NCI-H524 treated with DMSO at 0.1 percent for 48 hours (cell line): ENCODE data around the gene CD99.

Source experiments
- DNase-seq: peaks from one replicate; lab custom pipeline; 2025; lab: John Stamatoyannopoulos, UW

CD99 gene, protein sequence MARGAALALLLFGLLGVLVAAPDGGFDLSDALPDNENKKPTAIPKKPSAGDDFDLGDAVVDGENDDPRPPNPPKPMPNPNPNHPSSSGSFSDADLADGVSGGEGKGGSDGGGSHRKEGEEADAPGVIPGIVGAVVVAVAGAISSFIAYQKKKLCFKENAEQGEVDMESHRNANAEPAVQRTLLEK

DNA sequence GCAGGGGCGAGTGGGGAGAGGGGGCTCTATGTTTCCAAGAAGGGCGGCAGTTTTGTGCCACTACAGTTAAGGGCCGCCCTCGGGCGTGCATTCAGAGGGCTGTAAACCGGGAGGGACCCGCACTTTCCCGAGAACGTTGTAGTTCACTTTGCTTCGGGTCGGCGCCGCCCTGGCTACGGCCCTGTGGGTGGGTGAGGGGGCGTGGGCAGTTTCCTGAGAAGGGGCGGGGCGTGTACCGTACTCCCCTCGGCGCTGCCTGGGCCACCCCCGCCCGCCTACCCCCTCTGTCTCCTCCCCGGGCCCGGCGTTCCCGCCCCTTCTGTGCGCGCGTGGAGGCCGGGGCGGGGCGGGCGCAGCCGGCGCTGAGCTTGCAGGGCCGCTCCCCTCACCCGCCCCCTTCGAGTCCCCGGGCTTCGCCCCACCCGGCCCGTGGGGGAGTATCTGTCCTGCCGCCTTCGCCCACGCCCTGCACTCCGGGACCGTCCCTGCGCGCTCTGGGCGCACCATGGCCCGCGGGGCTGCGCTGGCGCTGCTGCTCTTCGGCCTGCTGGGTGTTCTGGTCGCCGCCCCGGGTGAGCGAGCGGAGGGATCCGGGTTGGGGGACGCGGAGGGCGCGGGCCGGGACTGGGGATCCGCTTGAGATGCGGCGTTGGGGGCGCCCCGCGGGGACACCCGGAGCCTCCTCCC is at the start of gene CD99:
TSS of gene CD99 (plus strand) at position 440 of the 687 bp plus-strand sequence. CDS start at position 506, 66 bp downstream.
- no peak for DNase-seq

DNA sequence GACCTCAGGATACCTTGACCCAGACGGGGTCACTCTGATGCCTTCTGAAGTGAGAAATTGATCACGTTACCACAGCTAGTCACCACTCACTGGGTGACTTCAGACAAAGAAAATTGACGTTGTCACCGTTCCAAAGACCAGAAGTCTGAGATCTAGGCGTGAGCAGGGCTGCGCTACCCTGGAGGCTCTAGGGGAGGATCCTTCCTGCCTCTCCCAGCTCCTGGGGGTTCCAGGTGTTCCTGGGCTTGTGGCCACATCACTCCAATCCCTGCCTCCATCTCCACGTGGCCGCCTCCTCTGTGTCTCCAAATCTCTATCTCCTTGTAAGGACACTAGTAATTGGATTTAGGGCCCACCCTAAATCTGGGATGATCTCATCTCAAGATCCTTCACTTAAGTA is 48.9 kb upstream of the CD99 start:
- no peak for DNase-seq

DNA sequence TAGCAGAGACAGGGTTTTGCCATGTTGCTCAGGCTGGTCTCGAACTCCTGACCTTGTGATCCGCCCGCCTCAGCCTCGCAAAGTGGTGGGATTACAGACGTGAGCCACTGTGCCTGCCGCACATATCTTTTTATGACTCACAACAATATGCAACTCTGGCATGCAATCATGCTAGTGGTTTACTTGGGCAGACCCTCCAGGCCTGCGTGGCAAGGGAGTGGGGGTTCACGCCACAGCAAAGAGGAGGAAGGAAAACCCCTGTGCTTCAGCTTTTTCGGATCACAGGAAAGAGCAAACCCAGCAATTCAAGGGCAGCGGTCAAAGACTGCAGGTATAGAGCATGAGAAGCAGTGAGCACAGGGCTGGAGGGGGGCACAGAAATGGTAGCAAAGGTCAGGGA is 48.3 kb upstream of the CD99 start:
- no peak for DNase-seq

DNA sequence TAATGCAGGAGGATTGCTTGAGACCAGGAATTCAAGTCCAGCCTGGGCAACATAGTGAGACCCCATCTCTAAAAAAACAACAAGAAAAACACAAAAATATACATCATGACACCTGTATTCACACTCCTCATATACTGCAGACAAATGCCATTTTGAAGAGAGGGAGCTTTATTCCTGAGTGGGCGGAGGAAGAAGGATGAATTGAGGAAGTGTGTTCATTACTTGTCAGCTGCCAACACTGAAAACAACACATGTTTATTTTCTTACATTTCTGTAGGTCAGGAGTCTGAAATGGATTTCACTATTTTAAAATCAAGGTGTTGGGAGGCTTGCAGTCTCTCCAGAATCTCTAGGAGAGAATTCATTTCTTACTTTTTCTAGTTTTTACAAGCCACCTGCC is 47.2 kb upstream of the CD99 start:
- no peak for DNase-seq

DNA sequence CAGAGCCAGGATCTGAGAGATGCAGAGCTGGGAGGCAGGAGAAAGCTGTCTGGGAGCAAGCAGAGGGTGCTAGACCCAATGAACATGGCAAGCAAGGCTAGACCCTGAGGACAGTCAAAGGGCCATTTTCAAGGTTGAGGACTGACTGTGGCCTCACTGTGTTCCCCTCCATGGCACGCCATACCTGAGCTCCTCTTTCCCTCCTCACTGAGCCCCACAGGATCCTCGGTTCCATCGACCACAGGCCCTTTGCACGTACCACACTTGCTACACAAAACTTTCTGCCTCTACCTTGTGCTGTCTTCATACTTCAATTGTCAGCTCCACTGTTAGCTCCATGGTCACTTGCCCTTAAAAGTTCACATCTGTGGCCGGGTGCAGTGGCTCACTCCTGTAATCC is 45.5 kb upstream of the CD99 start:
- no peak for DNase-seq

DNA sequence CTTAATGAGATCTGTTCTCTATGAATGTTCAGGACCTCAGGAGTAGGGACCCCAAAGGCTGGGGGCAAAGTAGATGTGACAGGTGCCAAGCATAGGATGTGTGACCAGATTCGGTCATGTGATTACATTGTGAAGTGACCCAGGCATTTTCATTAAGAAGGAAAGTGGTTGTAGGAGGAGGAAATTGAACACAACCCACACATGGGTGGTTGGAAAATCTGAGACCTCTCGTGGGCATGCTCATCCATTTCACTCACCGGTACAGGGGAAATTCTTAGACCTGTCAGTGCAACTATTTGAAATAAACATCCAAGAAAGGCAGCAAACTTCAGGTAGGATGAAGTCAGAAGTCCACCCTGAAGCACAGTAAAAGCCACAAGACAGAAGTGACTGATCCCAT is 43.5 kb upstream of the CD99 start:
- DNase-seq = no peak

DNA sequence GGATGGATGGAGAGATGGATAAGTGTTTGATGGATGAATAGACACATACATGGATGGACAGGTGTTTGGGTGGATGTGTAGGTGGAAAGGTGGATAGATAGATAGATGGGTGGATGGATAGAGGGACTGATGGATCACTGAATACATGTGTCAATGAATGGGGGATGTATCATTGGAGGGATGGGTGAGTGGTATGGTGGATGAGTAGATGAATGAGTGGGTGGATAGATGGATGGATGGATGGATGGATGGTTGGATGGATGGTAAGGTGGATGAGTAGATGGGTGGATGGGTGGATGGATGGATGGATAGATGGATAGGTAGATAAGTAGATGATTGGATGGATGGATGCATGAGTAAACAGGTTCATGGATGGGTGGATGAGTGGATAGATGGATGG is 41.1 kb upstream of the CD99 start:
- no peak for DNase-seq

DNA sequence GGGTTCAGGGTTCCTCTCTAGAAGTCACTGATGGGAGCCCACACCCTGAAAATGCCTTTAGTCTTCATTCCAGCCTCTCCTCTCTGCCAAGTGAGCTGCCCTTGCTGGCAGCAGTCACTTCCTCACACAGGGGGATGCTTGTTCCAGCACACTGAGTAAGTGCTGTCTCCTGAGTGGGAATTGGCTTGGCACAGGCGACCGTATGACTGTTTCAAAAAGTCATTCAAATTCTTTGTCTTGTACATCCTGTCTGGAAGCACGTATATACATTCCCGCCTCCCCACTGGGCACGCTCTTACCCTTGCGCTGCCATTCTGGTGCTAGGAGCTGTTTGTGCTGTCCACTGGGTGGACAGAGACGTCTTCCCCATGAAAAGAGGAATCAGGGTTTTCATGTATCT is 40.2 kb upstream of the CD99 start:
- no peak for DNase-seq

DNA sequence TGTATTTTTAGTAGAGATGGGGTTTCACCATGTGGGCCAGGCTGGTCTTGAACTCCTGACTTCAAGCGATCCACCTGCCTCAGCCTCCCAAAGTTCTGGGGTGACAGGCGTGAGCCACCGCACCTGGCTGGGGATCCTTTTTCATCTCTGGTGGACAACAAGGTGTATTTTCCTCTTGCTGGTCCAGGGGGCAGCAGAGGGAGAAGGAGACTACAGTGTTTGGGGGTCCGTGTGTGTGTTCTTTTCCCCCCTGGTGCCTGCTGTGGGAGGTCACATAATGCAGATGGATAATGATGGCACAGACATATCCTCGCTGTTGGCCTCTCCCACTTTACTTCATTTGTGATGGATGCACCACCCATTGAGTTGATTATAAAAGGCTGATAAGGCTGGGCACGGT is 39.0 kb upstream of the CD99 start:
- no peak for DNase-seq

DNA sequence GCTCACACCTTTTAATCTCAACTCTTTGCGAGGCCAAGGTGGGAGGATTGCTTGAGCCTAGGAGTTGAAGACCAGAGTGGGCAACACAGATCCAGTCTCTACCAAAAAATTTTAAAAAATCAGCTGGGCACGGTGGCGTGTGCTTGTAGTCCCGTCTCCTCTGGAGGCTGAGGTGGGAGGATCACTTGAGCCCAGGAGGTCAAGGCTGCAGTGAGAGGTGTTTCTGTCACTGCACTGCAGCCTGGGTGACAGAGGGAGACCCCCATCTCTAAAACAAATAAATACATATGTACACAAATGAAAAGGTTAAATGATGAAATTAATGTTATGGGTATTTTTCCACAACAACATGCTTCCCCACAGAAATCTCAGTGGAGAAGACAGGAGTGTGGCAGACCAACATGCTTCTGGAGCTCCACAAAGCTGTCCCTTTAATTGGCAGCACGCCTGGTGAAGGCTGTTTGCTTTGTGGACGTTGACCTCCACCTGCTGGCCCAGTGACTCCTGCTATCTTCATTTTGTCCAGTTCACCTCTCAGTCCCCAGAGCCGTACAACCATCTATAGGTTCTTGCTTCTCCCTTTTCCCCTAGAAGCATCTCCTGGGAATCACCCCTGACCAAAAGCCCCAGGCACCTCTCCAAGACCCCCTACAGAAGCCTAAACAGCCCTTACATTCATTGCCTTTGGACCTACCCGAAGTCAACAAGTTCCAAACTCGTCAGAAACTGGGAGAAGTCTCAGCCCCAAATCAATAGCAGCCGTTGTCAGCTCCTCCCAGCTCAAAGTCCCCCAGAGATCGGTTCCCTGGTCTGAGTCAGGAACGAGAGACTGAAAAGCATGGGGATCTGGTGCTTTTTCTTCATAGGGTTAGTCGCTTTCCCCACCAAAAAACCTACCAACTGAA is 36.4 kb upstream of the CD99 start:
- no peak for DNase-seq

DNA sequence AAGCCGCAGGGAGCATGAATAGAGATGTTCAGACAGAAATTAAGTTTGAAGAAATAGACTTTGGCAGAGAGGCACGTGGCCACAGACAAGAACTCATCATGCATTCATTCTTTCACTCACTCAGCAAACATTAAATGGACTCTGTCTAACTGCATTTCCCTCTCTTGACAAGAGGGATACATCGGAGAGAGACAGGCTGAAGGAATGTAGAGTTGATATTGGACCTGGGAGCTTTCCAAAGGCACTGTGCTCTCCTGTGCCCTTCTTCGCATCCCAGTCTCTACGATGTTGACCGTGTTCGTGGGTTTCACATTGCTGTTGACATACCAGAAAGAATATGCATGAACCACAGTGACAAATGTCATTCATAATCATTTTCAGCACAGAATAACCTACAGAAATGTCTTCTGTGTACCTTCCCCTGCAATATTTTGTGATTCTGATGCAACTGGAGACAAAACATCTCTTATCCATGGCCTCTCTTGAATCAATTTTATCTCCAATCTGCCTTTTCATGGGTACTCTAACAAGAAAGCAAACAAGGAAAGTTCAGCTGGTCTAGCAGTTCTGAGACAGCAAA is 34.7 kb upstream of the CD99 start:
- DNase-seq = no peak

DNA sequence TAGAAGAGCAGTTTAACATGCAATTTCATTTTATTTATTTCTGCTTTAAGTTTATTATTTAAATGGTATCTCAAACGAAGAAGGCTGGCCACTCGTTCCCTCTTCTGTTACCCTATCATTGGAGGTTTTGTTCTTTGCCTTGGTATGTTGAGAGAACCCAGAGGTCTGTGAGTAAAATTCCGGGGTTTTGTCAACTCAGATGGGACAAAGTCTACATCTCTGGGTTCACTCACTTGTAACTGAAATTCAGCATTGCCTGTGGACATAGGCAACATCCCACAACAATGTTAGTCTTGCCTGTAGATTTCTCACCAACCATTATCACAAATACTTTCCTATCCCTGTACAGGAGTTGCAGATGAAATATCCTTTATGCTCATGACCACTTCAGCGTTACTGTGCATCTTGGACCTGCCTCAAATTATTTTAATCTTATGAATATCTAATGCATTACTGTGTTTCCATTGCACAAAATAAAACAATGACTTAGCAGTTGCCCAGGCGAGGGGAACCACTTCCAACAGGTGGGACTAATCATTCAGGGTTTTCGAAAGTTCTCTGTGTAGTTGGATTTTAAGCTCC is 33.5 kb upstream of the CD99 start:
- no peak for DNase-seq

DNA sequence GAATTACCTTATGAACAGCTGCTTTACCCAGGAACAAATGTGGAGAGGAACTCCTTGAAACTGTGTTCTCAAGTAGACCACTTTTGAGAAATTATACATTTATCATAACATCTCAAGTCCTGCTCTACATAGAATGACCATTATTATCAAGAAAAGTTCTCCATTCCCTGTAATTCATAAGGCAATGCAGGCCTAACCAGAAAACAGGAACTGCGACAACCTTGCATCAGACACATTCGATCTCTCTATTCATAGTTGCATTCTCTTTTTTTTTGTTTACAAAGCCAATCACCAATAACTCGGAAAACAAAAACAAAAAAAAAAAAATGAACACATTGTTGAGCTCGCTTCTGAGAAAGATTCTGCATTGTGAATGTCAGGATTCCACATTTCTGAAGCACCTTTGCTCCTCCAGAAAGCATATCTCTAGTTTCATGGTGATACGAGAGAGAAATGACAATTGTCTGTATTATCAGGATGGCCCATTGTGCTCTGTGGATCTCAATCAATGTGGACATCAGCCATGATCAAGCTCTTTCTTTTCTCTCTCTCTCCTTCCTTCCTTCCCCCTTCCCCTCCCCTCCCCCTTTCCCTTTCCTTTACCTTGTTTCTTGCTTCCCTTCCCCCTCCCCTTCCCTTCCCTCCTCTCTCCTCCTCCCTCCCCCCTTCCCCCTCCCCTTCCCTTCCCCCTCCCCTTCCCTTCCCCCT is 32.4 kb upstream of the CD99 start:
- no peak for DNase-seq

DNA sequence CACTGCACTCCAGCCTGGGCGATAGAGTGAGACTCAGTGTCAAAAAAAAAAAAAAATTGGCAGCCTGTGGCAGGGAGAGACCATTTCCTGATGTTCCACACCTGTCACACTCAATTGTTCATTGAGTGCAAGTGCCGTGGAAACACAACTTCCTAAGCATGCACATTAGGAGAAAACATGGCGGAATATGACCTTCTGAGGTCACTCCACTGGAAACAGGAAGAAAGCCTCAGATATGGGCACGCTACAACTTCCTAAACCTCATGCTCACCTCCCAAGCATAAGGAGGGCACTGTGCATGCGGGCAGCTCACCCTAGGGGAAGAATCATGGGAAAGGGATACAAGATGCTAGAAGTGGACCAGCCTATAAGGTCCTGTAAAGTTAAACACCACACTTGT is 28.5 kb upstream of the CD99 start:
- no peak for DNase-seq

DNA sequence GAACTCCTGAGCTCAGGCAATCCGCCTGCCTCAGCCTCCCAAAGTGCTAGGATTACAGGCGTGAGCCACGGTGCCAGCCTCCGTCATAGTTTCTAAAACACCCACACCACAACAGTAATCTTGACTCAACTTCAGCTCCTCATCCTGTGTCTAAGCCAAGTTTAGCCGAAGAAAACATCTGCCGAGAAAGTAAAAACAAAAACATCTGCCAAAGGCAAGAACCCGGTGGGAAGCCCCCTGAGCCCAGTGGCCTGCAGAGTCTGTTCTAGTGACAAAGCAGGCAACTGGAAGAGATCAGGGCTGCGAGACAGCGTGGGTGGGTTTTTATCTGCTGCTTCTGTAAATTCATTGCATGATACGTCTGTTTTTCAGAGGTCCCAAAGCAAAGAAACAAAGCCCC is 26.6 kb upstream of the CD99 start:
- no peak for DNase-seq

DNA sequence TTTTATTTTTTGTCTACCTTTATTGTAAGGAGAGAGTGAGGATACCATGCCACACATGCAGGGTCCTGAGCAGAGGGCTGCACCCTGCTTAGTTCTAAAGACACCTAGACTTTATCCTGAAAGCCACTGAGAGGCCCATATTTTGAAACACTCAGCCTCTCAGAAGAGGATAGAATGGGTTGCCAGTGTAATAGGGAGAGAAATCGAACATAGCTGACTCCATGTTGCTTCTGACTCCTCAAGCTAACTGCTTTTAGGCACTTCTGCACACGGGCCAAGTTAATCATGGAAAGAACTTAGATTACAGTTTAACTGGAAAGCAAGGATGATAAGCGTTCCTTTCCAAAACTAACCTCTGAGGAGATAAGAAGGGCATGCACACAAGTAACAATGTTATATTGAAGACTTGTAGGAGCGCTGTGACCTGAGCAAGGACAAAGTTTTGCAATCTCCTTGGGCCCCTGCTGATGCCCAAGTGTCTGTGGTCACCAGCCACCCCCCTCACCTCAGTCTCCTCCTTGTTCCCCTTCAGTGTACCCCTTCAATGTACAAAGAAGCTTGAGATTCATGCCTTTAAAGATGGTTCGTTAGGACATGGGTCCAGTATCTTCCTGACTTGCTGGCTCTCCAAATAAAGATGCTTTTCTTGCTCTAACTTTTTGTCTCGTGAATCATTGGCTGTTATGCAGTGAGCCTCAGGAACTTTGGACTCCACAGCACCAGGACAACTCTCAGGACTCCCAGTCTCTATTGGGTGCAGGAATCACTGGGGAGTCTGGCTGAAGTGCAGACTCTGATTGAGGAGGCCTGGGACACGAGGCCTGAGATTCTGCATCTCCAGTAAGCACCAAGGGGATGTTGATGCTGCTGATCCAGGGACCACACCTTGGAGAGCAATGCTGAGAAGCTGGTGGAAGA is 25.4 kb upstream of the CD99 start:
- DNase-seq = no peak

DNA sequence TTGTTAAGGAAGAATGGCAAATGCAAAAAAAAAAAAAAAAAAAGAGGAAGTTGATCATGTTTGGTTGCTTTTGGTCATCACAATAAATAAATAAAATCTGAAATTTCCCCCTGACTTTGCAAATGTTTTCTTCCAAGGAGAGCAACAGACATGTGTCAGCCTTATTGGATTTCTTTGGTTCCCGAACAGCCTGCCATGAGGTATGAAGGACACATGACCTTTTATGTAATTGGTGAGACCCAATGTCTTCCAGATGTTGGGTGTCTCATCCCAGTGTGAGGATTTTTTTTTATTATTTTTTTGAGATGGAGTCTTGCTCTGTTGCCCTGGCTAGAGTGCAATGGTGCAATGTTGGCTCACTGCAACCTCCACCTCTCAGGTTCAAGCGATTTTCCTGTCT is 24.6 kb upstream of the CD99 start:
- no peak for DNase-seq

DNA sequence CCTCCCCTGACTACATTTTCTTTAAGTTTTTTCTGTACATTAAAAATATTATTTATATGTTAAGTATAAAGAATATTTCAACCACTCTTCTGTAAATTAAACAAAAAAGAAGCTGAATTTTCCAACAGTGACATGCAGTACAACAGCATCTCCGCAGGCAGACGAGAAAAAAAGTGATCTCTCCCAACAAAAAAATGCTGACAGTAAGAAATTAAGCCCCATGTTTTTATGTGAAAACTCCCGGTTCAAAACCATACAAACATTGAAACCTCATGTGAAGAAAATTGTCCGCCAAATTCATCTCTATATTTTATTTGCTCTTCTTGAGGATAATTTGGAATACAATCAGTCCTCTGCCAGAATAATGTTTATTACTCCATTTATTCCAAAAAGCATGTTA is 20.1 kb upstream of the CD99 start:
- DNase-seq = no peak

DNA sequence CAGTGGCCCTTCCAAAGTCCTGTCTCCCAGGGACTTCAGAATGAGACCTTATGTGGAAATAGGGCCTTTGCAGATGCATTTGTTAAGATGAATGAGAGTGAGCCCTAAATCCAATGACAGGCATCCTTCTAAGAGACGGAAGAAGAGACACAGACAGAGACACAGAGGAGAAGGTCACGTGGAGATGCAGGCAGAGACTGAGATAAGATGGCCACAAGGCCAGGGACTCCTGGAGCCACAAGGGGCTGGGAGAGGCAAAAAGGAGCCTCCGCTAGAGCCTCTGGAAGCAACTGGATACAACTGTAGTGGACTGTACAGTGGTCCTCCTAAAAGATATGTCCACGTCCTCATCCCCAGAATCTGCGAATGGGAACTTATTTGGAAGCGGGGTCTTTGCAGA is 19.0 kb upstream of the CD99 start:
- no peak for DNase-seq

DNA sequence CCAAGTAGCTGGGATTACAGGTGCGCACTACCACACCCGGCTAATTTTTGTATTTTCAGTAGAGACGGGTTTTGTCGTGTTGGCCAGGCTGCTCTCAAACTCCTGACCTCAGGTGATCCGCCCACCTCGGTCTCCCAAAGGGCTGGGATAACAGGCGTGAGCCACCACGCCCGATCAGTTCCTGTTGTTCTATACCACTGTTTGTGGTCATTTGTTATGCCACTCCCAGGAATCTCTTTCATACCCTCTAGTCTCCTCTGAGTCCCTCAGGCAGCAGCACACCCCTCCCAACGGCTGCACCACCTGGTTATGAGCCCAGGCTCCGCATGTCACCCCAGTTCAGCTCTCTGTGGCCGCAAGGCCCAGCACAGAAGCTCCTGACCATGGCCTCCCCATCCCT is 17.5 kb upstream of the CD99 start:
- DNase-seq = no peak
